NB4 (cell line): ENCODE measurements around the gene EMX1.

ENCODE experiments used
- DNase-seq: peaks from one replicate; pipeline ENCODE4 v3.0.0; 2010; ENCODE audit warnings: low read depth
- H3K4me3 ChIP-seq: one replicate; pipeline ENCODE4 v1.5.1; 2011; ENCODE audit warnings: mild to moderate bottlenecking, low read depth, low read length, moderate library complexity
- CTCF ChIP-seq: IDR thresholded peaks from one replicate; pipeline ENCODE4 v1.5.1; 2012; ENCODE audit warnings: low read depth, low read length
- MYC ChIP-seq: IDR thresholded peaks from 2 replicates; pipeline ENCODE4 v1.6.1; 2011; ENCODE audit warnings: low read depth, low read length
- POLR2A ChIP-seq: IDR thresholded peaks from 2 replicates; pipeline ENCODE4 v1.6.1; 2011; ENCODE audit warnings: mild to moderate bottlenecking; ENCODE audit not compliant: insufficient read length; ENCODE audit errors: extremely low read depth
- TF ChIP-seq, protein P1 (sequence below): IDR thresholded peaks from 2 replicates; pipeline ENCODE4 v1.6.1; 2011; ENCODE audit warnings: low read depth, low read length

EMX1 gene

GRCh38 chr2:72942293-72942692 lies 25.0 kb downstream of the EMX1 start:
- DNase-seq: no peak
- TF ChIP-seq POLR2A (no peak), MYC (no peak), CTCF (no peak)
- TF ChIP-seq, protein P1, sequence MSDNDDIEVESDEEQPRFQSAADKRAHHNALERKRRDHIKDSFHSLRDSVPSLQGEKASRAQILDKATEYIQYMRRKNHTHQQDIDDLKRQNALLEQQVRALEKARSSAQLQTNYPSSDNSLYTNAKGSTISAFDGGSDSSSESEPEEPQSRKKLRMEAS: no peak
- H3K4me3 ChIP-seq: no peak overlapping the region

DNA sequence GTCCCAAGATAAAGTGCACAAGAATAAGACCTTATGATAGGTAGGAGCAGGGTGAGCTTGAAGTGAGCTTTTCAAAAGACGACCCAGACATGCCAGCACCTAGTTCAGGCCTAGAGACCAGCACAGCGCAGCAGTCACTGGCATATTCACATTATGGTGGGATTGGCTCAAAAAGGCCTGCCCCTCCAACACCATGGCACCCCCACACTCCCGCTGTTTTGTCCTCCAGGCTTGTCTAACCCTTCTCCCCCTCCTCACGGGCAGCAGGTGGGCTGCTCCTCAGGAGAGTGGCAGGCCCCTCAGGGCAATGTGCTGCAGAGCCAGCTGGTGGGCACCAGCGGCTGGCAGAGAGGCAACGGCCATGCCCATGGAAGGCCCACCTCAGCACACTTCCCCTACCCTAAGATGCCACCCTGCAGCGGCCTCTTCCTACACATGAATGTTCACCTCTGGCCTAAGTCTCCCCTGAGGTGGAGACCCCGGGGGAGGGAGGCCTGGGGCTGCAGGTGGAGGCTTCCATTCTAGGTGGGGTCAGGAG lies 25.6 kb downstream of the EMX1 start:
- TF ChIP-seq MYC (no peak), POLR2A (no peak), CTCF (no peak)
- TF ChIP-seq, protein P1: no peak
- no peak overlapping the region for H3K4me3 ChIP-seq
- DNase-seq: no peak

DNA sequence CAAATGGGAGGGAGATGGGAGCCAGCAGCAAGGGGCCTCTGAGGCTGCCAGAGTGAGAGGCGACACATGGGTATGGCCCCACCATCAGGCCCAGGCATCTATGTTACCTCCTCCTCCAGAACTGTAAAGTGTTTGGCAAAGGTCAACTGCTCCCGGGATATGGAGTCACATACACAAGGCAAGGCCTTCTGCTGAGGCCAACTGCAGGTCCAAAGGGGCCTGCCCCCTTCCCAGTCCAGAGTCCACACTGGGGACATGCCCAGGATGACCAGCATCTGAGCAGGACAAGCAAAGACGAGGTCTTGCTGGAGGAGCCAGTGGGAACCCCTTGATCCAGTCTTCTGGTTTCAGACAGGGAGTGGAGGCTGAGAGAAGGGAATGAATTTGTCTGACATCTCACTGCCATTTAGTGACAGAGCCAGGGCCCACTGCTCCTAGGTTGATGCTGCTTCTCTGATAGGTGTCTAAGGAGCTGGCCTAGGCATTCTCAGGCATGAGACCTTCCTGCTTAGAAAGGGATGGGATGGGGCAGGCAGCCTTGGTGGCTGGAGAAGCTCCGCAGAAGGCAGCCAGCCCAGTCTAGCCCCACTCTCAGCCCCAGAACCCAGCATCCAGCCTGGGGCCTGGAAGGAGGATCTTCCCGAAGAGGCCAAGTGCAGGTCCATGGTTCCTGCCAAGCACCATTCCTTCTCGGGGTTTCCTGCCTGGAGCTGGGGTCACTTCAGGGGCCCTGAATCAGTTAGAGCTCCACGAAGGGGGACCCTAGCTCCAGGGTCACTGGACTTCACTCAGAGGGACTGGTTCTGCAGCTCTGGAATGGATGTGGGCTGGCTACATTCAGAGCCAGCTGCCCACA lies 26.4 kb downstream of the EMX1 start:
- H3K4me3 ChIP-seq: no peak overlapping the region
- TF ChIP-seq POLR2A (no peak), CTCF (no peak), MYC (no peak)
- TF ChIP-seq, protein P1: no peak
- no peak for DNase-seq

- no peak overlapping the region for H3K4me3 ChIP-seq
- DNase-seq: no peak
- no peak for TF ChIP-seq MYC
- TF ChIP-seq, protein P1: no peak
- TF ChIP-seq CTCF: no peak
- TF ChIP-seq POLR2A: no peak
Measured at GRCh38 chr2:72944804-72945449, 27.6 kb downstream of the EMX1 start.

DNA sequence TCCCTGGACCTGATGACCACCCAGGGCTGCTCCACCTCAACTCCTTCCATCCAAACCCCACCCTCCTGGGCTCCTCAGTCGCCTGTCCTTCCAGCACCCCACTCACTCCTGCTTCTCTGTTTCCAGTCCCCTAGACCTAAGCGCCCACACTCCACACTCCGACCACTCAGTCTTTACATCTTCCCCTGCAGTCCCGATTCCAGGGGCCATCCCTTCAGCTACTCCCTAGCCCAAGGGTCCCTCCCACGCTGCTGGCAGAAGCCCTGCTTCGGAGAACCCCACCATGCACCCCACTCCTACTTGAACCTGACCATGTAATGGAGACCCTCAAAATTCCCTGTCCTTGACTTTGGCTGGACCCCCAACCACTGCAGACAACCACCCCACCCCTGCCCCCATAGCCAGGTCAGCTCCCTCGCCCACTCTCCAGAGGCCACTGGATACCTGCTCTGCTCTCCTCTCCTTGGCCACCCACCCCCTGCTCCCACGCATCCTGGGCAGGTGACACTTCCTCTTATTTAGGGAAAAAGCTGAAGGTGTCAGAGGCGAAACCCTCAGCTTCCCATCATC lies 28.2 kb downstream of the EMX1 start:
- no peak overlapping the region for H3K4me3 ChIP-seq
- TF ChIP-seq, protein P1: no peak
- no peak for TF ChIP-seq POLR2A
- DNase-seq: no peak

GRCh38 chr2:72946466-72946865 lies 29.1 kb downstream of the EMX1 start:
- no peak overlapping the region for H3K4me3 ChIP-seq
- TF ChIP-seq MYC (no peak), POLR2A (no peak), CTCF (no peak)
- TF ChIP-seq, protein P1: no peak
- no peak for DNase-seq
